RWPE1 (cell line): ENCODE data around the gene MRPL19.

Experiments used
- CTCF ChIA-PET: fragments of 350-600 bp; sonication (Branson Sonifier 250); formaldehyde crosslinking; extraction: SDS; loops from one replicate; lab custom pipeline; 2021; lab: Yijun Ruan, JAX
- POLR2A ChIA-PET: fragments of 400-600 bp; formaldehyde crosslinking; extraction: SDS; loops from one replicate; lab custom pipeline; 2020; ENCODE audit warnings: antibody characterized with exemption; ENCODE audit not compliant: low non-redundant PET; lab: Yijun Ruan, JAX
- DNase-seq: peaks from one replicate; pipeline ENCODE4 v3.0.0; 2012; ENCODE audit warnings: low spot score
- H3K27ac ChIP-seq: fragments of 450-650 bp; 2 replicates; pipeline ENCODE4 v1.5.1; 2017
- CTCF ChIP-seq: fragments of 450-650 bp; conservative IDR thresholded peaks from 2 replicates; pipeline ENCODE4 v1.5.1; 2017; ENCODE audit warnings: low read depth, mild to moderate bottlenecking

MRPL19 gene

GRCh38 chr2:75720525-75720924 lies 73.9 kb downstream of the MRPL19 start:
- CTCF ChIA-PET, result interaction anchor here (0.7 kb wide), 1 partner anchor 632 kb away, joined by 5 read pairs; no protein-coding TSS in a partner anchor
- POLR2A ChIA-PET, result interaction anchor here (0.7 kb wide), 1 partner anchor 212 kb away, joined by 5 read pairs; no protein-coding TSS in a partner anchor
- DNase-seq, result no peak
- no peak overlapping the region for H3K27ac ChIP-seq
- no peak for TF ChIP-seq CTCF

- CTCF ChIA-PET, result interaction anchor here (0.6 to 0.7 kb wide), 3 partner anchors 75 to 1282 kb away, joined by 3 to 6 read pairs (median 4); no protein-coding TSS in a partner anchor
- TF ChIP-seq CTCF, result no peak
- no peak overlapping the region for H3K27ac ChIP-seq
- POLR2A ChIA-PET, result no interaction called here
- no peak for DNase-seq
Measured at GRCh38 chr2:75722687-75723086, 76.1 kb downstream of the MRPL19 start.

- TF ChIP-seq CTCF, result no peak
- DNase-seq, result no peak
- no peak overlapping the region for H3K27ac ChIP-seq
- ChIA-PET POLR2A (no interaction called here), CTCF (interaction anchor here (0.6 kb wide), 1 partner anchor 16 kb away, joined by 3 read pairs; no protein-coding TSS in a partner anchor)
Measured at GRCh38 chr2:75728614-75729419, 82.2 kb downstream of the MRPL19 start.

- H3K27ac ChIP-seq, result no peak overlapping the region
- ChIA-PET CTCF (interaction anchor here (1.5 kb wide), 1 partner anchor 875 kb away, joined by 4 read pairs; no protein-coding TSS in a partner anchor), POLR2A (no interaction called here)
- DNase-seq, result no peak
- TF ChIP-seq CTCF, result peak; percentile 24
Measured at GRCh38 chr2:75729861-75730260, 83.3 kb downstream of the MRPL19 start.

GRCh38 chr2:75736276-75736675 lies 89.7 kb downstream of the MRPL19 start:
- POLR2A ChIA-PET, result interaction anchor here (0.6 kb wide), 1 partner anchor 338 kb away, joined by 5 read pairs; no protein-coding TSS in a partner anchor
- CTCF ChIA-PET, result interaction anchor here (0.6 to 0.7 kb wide), 2 partner anchors 91 to 354 kb away, joined by 3 read pairs; no protein-coding TSS in a partner anchor
- H3K27ac ChIP-seq, result no peak overlapping the region
- DNase-seq, result no peak
- TF ChIP-seq CTCF, result no peak

- no peak overlapping the region for H3K27ac ChIP-seq
- DNase-seq, result no peak
- TF ChIP-seq CTCF, result no peak
- ChIA-PET CTCF (no interaction called here), POLR2A (no interaction called here)
Measured at GRCh38 chr2:75737961-75738360, 91.4 kb downstream of the MRPL19 start.
